Fibroblast of villous mesenchyme (primary cell): ENCODE data around the gene MPV17L2. TPM values are rescaled to one million over a fixed set of nuclear protein-coding genes. Genes with fewer than 3 reads are reported as not detected.

Experiments used
- DNase-seq: peaks from one replicate; pipeline ENCODE4 v3.0.0-alpha.2; 2010; ENCODE audit warnings: low read depth
- H3K4me3 ChIP-seq: 2 replicates; pipeline ENCODE4 v1.5.1; 2011; ENCODE audit warnings: low read depth, mild to moderate bottlenecking, low read length
- total RNA-seq: library from RNA; depleted of rRNA; stranded (reverse); fragments of >200 nt; gene quantifications from 2 replicates; pipeline ENCODE4 v1.2.3, GENCODE V29; 2012
- TF ChIP-seq, protein P1 (sequence below): IDR thresholded peaks from 2 replicates; pipeline ENCODE4 v1.5.1; 2012; ENCODE audit warnings: low read depth, mild to moderate bottlenecking, low read length; ENCODE audit not compliant: insufficient read depth

MPV17L2 gene
- total RNA-seq, 1 donor: 10.8 TPM

GRCh38 chr19:18214779-18215433, 21.9 kb downstream of the MPV17L2 start:
- TF ChIP-seq, protein P1, sequence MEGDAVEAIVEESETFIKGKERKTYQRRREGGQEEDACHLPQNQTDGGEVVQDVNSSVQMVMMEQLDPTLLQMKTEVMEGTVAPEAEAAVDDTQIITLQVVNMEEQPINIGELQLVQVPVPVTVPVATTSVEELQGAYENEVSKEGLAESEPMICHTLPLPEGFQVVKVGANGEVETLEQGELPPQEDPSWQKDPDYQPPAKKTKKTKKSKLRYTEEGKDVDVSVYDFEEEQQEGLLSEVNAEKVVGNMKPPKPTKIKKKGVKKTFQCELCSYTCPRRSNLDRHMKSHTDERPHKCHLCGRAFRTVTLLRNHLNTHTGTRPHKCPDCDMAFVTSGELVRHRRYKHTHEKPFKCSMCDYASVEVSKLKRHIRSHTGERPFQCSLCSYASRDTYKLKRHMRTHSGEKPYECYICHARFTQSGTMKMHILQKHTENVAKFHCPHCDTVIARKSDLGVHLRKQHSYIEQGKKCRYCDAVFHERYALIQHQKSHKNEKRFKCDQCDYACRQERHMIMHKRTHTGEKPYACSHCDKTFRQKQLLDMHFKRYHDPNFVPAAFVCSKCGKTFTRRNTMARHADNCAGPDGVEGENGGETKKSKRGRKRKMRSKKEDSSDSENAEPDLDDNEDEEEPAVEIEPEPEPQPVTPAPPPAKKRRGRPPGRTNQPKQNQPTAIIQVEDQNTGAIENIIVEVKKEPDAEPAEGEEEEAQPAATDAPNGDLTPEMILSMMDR: no peak

GRCh38 chr19:18216789-18217188, 23.8 kb downstream of the MPV17L2 start:
- no peak overlapping the region for H3K4me3 ChIP-seq
- DNase-seq: no peak
- TF ChIP-seq, protein P1: no peak

More at GRCh38 chr19:18214779-18215433, 21.9 kb downstream of the MPV17L2 start:
- H3K4me3 ChIP-seq: no peak overlapping the region
- DNase-seq: no peak

- DNase-seq: no peak
- no peak overlapping the region for H3K4me3 ChIP-seq
- TF ChIP-seq, protein P1: no peak
Observed at GRCh38 chr19:18218159-18218558, 25.1 kb downstream of the MPV17L2 start.

DNA sequence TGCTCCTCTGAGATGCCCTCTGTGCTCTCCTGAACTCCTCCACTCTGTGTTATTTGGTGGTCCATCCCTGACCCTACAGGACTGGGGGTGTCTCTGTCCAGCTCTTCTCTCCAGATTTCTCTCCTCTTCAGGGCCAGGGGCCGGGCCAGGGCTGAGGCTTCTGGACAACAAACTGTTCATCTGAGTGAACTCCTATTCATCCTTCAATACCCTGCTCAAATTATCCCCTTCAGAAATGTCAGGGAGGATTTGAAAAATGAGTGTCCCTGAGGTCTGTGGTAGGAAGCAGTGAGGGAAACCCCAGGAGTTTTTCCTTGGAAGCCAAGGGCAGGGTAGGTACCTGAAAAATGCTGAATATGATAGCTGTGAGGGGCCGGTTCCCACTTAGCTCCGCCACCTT, 25.6 kb downstream of the MPV17L2 start:
- TF ChIP-seq, protein P1: no peak
- DNase-seq: no peak

DNA sequence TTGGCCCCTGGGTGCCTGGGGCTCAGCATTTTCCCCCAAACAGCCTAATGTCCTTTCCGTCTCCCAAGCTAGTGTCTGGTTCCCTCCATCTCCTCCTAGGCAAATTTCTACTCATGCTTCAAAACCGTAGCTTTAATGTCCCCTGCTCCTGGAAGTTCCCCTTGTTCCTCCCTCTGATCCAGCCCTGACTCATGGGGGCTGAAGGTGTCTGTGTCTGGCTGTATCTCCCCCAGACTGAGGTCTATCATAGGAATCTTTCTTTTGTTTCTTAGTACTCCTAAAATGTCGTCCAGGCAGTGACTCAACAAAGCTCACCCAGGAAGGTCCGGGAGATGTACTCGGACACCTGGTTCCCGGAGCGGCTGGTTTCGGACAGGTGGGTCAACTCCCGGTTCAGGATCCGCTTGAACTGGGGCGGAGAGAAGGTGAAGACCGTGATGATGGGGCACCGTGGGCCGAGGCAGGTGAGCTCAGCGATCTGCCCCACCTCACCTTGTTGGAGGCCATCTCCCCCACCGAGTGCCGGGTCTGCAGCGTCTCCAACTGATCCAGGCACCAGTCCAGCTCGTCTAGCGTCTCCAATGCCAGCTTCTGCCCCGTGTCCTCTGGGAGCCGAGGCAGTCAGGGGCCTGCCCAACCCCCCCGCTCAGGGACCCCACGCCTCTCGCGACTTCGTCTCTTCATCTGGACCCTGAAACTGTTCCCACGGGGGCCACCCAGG, 27.1 kb downstream of the MPV17L2 start:
- no peak for DNase-seq
- no peak overlapping the region for H3K4me3 ChIP-seq

More for the DNA sequence above, 25.6 kb downstream of the MPV17L2 start:
- no peak overlapping the region for H3K4me3 ChIP-seq

DNA sequence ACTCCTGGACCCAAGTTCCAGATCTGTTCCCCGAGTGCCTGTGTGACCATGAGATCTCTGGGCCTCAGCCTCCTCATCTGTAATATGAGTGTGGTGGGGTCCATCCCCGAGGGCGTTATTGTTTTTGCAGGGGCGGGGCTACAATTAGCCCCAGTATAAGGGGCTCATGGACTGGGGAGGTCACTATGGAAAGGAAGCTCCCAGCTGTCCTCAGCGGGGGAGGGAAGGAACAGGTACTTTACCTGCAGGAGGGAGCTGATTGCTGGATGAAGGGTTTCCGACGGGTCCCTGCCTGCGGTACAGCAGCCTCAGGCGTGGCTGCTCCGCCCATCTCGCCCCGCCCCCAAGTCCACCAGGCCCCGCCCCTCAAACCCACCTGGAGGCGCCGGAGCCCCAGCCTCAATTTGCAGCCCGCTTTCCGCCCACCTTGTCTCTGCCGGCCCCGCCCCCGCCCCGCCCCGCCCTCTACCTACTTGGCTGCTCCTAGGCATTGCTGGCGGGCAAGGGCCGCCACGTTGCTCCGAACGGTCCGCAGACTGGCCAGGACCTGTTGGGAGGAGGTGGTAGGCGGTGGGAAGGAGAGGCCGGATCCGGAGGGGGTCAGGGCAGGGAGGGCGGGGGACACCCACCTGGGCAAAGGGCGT, 27.7 kb downstream of the MPV17L2 start:
- DNase-seq: no peak

More for the DNA sequence above, 27.1 kb downstream of the MPV17L2 start:
- TF ChIP-seq, protein P1: no peak

More for the DNA sequence above, 27.7 kb downstream of the MPV17L2 start:
- H3K4me3 ChIP-seq: no peak overlapping the region
- TF ChIP-seq, protein P1: no peak
